HL-60 (cell line): Measurements from ENCODE around the gene IQGAP3.

Experiments
- CTCF ChIP-seq: IDR thresholded peaks from one replicate; pipeline ENCODE4 v1.5.1; 2011; ENCODE audit warnings: low read length, control low read depth, inconsistent platforms; ENCODE audit not compliant: insufficient read depth
- GABPA ChIP-seq: IDR thresholded peaks from 2 replicates; pipeline ENCODE4 v1.6.1; 2012; ENCODE audit warnings: low read depth
- POLR2AphosphoS5 ChIP-seq: IDR thresholded peaks from 2 replicates; pipeline ENCODE4 v1.6.1; 2012; ENCODE audit warnings: low read depth
- TF ChIP-seq, protein P1 (sequence below): IDR thresholded peaks from 2 replicates; pipeline ENCODE4 v1.6.1; 2012; ENCODE audit warnings: low read depth; ENCODE audit not compliant: insufficient replicate concordance

DNA sequence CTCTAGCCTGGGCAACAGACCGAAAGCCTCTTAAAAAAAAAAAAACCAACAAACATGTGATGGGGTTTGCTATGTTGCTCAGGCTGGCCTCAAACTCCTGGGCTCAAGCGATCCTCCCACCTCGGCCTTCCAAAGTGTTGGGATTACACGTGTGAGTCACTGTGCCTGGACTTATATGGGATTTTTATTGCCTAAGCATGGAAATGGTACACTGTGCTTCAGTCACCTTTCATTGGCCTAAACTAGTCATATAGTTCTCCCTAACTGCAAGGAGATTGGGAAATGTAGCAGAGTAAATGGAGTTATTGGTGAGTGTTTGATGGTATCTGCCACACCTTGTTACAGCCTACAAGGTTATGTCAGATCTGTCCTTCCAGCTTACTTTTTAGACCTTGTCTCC is 54.6 kb downstream of the IQGAP3 start:
- TF ChIP-seq, protein P1, sequence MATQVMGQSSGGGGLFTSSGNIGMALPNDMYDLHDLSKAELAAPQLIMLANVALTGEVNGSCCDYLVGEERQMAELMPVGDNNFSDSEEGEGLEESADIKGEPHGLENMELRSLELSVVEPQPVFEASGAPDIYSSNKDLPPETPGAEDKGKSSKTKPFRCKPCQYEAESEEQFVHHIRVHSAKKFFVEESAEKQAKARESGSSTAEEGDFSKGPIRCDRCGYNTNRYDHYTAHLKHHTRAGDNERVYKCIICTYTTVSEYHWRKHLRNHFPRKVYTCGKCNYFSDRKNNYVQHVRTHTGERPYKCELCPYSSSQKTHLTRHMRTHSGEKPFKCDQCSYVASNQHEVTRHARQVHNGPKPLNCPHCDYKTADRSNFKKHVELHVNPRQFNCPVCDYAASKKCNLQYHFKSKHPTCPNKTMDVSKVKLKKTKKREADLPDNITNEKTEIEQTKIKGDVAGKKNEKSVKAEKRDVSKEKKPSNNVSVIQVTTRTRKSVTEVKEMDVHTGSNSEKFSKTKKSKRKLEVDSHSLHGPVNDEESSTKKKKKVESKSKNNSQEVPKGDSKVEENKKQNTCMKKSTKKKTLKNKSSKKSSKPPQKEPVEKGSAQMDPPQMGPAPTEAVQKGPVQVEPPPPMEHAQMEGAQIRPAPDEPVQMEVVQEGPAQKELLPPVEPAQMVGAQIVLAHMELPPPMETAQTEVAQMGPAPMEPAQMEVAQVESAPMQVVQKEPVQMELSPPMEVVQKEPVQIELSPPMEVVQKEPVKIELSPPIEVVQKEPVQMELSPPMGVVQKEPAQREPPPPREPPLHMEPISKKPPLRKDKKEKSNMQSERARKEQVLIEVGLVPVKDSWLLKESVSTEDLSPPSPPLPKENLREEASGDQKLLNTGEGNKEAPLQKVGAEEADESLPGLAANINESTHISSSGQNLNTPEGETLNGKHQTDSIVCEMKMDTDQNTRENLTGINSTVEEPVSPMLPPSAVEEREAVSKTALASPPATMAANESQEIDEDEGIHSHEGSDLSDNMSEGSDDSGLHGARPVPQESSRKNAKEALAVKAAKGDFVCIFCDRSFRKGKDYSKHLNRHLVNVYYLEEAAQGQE: no peak
- TF ChIP-seq CTCF: no peak
- no peak for TF ChIP-seq POLR2AphosphoS5
- no peak for TF ChIP-seq GABPA
